PC-3 (cell line): Measurements from ENCODE around the gene MACO1. TPM values are rescaled to one million over a fixed set of nuclear protein-coding genes. Genes with fewer than 3 reads are reported as not detected.

Experiments
- ATAC-seq: fragments of 200-7000 bp; cut with Tn5 transposase; 2 replicates; pipeline ENCODE4 v1.9.1; 2020; ENCODE audit warnings: mild to moderate bottlenecking, moderate library complexity
- BruUV-seq: library from RNA; stranded (reverse); fragments of 400-500 nt; replicated peaks from 2 replicates; lab custom pipeline; 2021; lab: Mats Ljungman, UMichigan
- CTCF ChIA-PET: fragments of 300-600 bp; sonication (Branson Sonifier 250); formaldehyde crosslinking; loops from one replicate; lab custom pipeline; 2022; ENCODE audit warnings: antibody characterized with exemption; lab: Charles Lee
- POLR2A ChIA-PET: fragments of 300-600 bp; sonication (Branson Sonifier 250); formaldehyde crosslinking; loops from one replicate; lab custom pipeline; 2022; ENCODE audit warnings: antibody characterized with exemption; ENCODE audit not compliant: unreplicated experiment; lab: Charles Lee
- DNase-seq: peaks from one replicate; pipeline ENCODE4 v3.0.0-alpha.2; 2015
- H2AFZ ChIP-seq: fragments of 300-600 bp; sonication (generic); 2 replicates; pipeline ENCODE4 v1.6.0; 2016; ENCODE audit warnings: antibody characterized with exemption, low read length
- H3F3A ChIP-seq: fragments of 300-600 bp; sonication (generic); one replicate; pipeline ENCODE4 v1.6.0; 2017; ENCODE audit warnings: antibody characterized with exemption, low read length, control low read depth, mild to moderate bottlenecking; ENCODE audit not compliant: unreplicated experiment
- H3K27ac ChIP-seq: fragments of 300-600 bp; sonication (generic); 2 replicates; pipeline ENCODE4 v1.5.1; 2016; ENCODE audit warnings: mild to moderate bottlenecking, low read length
- H3K27me3 ChIP-seq: fragments of 300-600 bp; sonication (generic); 2 replicates; pipeline ENCODE4 v1.6.1; 2016; ENCODE audit warnings: low read length, mixed read lengths
- H3K36me3 ChIP-seq: fragments of 300-600 bp; sonication (generic); 2 replicates; pipeline ENCODE4 v1.6.1; 2016; ENCODE audit warnings: low read depth, mixed run types, low read length, mixed read lengths
- H3K4me1 ChIP-seq: fragments of 300-600 bp; sonication (generic); 2 replicates; pipeline ENCODE4 v1.5.1; 2016; ENCODE audit warnings: low read length; ENCODE audit not compliant: insufficient read depth
- H3K4me2 ChIP-seq: fragments of 300-600 bp; sonication (generic); 2 replicates; pipeline ENCODE4 v1.6.0; 2016; ENCODE audit warnings: low read length
- H3K4me3 ChIP-seq: fragments of 300-600 bp; sonication (generic); 2 replicates; pipeline ENCODE4 v1.5.1; 2016; ENCODE audit warnings: mild to moderate bottlenecking, low read length, mixed read lengths
- H3K79me2 ChIP-seq: fragments of 300-600 bp; sonication (generic); 2 replicates; pipeline ENCODE4 v1.6.1; 2017; ENCODE audit warnings: low read length, mixed read lengths
- H3K9ac ChIP-seq: fragments of 300-600 bp; sonication (generic); 2 replicates; pipeline ENCODE4 v1.6.0; 2016; ENCODE audit warnings: mild to moderate bottlenecking, low read length
- H3K9me2 ChIP-seq: fragments of 300-600 bp; sonication (generic); replicated peaks from 2 replicates; pipeline ENCODE4 v1.6.1; 2016; ENCODE audit warnings: mixed run types, low read length, mixed read lengths
- H3K9me3 ChIP-seq: fragments of 300-600 bp; sonication (generic); 2 replicates; pipeline ENCODE4 v1.6.1; 2016; ENCODE audit warnings: low read length, mixed read lengths
- H4K20me1 ChIP-seq: fragments of 300-600 bp; sonication (generic); 2 replicates; pipeline ENCODE4 v1.6.1; 2016; ENCODE audit warnings: low read length, mixed read lengths
- EZH2 ChIP-seq: fragments of 300-600 bp; sonication (generic); IDR thresholded peaks from one replicate; pipeline ENCODE4 v1.6.1; 2017; ENCODE audit warnings: antibody characterized with exemption, mild to moderate bottlenecking, low read length; ENCODE audit not compliant: unreplicated experiment
- EZH2phosphoT487 ChIP-seq: fragments of 300-600 bp; sonication (generic); IDR thresholded peaks from 2 replicates; pipeline ENCODE4 v1.6.1; 2018; ENCODE audit warnings: mild to moderate bottlenecking, antibody characterized with exemption, low read length, borderline replicate concordance
- intact Hi-C: fragments of 100-400 bp; cut with micrococcal nuclease; formaldehyde crosslinking; loops from 2 replicates; pipeline ENCODE4 v1.9.0; 2023
- total RNA-seq: library from RNA; depleted of rRNA; stranded (reverse); fragments of >200 nt; gene quantifications from 2 replicates; pipeline ENCODE4 v1.2.3, GENCODE V29; 2014
- TF ChIP-seq, protein P1 (sequence below): fragments of 300-600 bp; sonication (generic); conservative IDR thresholded peaks from 2 replicates; pipeline ENCODE4 v1.5.1; 2017; ENCODE audit warnings: antibody characterized with exemption, low read depth, mild to moderate bottlenecking, low read length

The MACO1 gene
- total RNA-seq, 1 experiment from 2014 or later, result 14.0 TPM

DNA sequence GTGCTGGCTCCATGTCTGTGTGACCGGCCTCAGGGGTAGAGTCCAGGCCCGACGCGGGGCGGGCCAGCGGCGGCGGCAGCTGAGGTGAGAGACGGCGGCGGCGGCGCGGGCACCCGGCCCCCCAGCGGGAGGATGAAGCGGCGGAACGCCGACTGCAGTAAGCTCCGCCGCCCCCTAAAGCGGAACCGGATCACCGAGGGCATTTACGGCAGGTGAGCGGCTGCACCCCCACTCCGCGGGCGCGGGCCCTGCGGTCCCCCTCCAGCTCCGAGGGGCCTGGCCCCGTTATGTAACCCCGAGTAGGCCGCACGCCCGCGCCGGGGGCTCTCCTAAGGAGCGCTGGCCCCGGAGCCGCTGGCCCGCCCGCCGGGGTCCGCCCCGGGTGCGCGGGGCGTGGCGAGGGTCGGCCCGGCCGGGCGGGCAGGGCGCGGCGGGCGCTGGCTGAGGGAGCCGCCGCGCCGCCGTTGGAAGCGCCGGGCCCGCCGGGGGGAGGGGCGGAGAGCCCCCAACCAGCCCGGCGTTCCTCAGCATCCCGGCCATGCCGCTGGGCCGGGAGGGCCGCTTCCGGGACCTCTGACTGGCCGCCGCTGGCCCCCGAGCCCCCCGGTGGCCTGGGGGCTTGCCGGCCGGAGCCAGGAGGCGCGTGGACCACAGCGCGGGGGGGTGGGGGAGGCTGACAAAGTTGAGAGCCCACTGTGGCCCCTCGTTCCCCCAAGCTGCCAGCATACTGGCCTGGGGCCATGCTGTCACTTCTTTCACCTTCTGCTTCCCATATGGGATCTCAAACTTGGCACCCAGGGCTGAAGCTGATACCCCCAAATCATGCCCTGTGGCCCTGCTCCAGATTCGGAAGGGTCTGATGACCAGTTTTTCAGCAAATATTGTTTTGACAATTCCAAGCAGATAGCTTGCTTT, 527 bp downstream of the MACO1 start:
- peak overlapping the region; percentile 84 for H2AFZ ChIP-seq
- POLR2A ChIA-PET, result no interaction called here
- H3K4me1 ChIP-seq, result peaks cover 33% of the 10 kb centered on the region
- H3K9me3 ChIP-seq, result no peaks in the 10 kb centered on the region
- BruUV-seq, result no TSS peak
- no peaks in the 10 kb centered on the region for H3K36me3 ChIP-seq
- intact Hi-C loops, result loop anchor here (5.0 to 10.0 kb wide), 2 partner anchors 71 to 96 kb away; partner anchors contain the start of gene TMEM50A
- no peaks in the 10 kb centered on the region for H3K27me3 ChIP-seq
- CTCF ChIA-PET, result no interaction called here
- H3F3A ChIP-seq, result no peaks in the 10 kb centered on the region
- DNase-seq, result no peak
- no peak overlapping the region for H3K27ac ChIP-seq
- peak overlapping the region; percentile 79 for H3K9ac ChIP-seq
- peaks cover 50% of the 10 kb centered on the region for H3K79me2 ChIP-seq
- H3K4me2 ChIP-seq, result peak overlapping the region; percentile 93
- H4K20me1 ChIP-seq, result peaks cover 14% of the 10 kb centered on the region; the same call in 1 of the 2 replicates
- peak overlapping the region; percentile 92 for H3K4me3 ChIP-seq
- no peaks in the 10 kb centered on the region for H3K9me2 ChIP-seq
- TF ChIP-seq, protein P1, sequence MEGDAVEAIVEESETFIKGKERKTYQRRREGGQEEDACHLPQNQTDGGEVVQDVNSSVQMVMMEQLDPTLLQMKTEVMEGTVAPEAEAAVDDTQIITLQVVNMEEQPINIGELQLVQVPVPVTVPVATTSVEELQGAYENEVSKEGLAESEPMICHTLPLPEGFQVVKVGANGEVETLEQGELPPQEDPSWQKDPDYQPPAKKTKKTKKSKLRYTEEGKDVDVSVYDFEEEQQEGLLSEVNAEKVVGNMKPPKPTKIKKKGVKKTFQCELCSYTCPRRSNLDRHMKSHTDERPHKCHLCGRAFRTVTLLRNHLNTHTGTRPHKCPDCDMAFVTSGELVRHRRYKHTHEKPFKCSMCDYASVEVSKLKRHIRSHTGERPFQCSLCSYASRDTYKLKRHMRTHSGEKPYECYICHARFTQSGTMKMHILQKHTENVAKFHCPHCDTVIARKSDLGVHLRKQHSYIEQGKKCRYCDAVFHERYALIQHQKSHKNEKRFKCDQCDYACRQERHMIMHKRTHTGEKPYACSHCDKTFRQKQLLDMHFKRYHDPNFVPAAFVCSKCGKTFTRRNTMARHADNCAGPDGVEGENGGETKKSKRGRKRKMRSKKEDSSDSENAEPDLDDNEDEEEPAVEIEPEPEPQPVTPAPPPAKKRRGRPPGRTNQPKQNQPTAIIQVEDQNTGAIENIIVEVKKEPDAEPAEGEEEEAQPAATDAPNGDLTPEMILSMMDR, result no peak
- no peak for TF ChIP-seq EZH2phosphoT487
- TF ChIP-seq EZH2, result no peak
- peak; percentile 8 for ATAC-seq

DNA sequence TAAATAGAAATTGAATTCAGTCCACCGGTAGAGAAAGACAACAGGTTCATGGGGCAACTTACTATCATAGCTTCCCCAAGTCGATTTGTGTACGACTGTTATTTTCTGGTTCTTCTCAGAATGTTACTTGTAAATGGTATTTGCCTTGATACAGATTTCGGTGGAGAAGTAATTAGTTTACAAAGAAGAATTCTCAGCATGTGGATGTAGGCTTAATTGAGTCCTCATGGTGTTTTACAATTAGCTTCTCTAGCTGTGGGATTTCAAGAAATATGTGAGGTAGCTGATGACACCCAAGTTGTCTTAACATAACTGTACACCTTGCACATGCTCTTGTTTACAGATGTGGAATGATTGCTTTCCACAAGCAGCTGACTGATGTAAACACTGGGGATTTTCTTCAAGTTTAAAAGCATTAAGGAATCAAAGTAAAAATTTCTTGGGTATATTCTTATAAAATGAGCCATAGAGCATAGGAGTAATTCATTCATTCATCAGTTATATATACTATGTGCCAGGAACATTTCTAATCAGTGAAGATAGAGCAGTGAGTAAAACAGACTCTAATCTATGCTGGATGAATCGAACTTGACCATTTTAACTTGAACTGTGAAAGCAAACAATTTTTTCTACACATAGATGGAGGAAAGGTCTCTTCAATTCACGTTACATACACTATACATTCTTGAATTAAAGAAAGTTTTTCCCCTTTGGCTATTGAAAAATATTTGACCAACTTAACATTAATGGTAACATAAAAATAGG, 1.4 kb downstream of the MACO1 start:
- POLR2A ChIA-PET, result no interaction called here
- TF ChIP-seq EZH2 (no peak), EZH2phosphoT487 (no peak)
- TF ChIP-seq, protein P1, result no peak
- H3F3A ChIP-seq, result no peaks in the 10 kb centered on the region
- peaks cover 33% of the 10 kb centered on the region for H3K4me1 ChIP-seq
- peaks cover 14% of the 10 kb centered on the region; the same call in 1 of the 2 replicates for H4K20me1 ChIP-seq
- TSS peak; percentile 49 for BruUV-seq
- peak overlapping the region; percentile 79 for H3K9ac ChIP-seq
- H2AFZ ChIP-seq, result peak overlapping the region; percentile 45
- CTCF ChIA-PET, result interaction anchor here (0.7 kb wide), 1 partner anchor 177 kb away, joined by 3 read pairs; no protein-coding TSS in a partner anchor
- peak overlapping the region; percentile 89 for H3K4me2 ChIP-seq
- no peak for ATAC-seq
- intact Hi-C loops, result loop anchor here (5.0 to 10.0 kb wide), 2 partner anchors 70 to 97 kb away; partner anchors contain the start of gene TMEM50A
- no peaks in the 10 kb centered on the region for H3K9me3 ChIP-seq
- no peaks in the 10 kb centered on the region for H3K36me3 ChIP-seq
- no peak overlapping the region for H3K27ac ChIP-seq
- H3K27me3 ChIP-seq, result no peaks in the 10 kb centered on the region
- peak; percentile 19 for DNase-seq
- no peaks in the 10 kb centered on the region for H3K9me2 ChIP-seq
- peaks cover 59% of the 10 kb centered on the region for H3K79me2 ChIP-seq
- peak overlapping the region; percentile 92 for H3K4me3 ChIP-seq
